ENCODE results near the gene OR8J3. TPM values are rescaled to one million over a fixed set of nuclear protein-coding genes. Genes with fewer than 3 reads are reported as not detected.
"Not testable (repeated sequence)": the region's sequence is repeated elsewhere in the genome, so short reads cannot be mapped to it uniquely, and the experiment has no call there.

OR8J3 gene
- total and polyA plus RNA-seq, 11 donors, result not detected

DNA sequence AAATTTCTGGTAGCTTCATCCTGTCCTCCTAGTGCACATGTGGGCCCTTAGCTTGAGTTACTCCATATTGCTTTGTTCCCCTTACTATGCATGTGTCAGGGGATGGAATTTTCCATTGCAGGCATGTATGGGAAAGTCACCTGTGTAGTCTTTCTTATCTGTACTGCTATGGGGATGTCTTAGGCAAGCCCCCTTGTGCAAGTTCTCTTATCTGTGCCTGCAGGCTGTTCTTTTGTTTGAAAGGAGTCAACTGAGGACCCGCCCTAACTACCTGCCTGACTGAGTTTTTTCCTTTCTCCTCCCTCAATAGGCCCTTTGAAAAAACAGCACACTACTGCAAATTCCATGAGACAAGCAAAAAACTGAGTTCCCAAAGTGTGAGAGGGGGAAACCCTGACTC, 11.4 kb upstream of the OR8J3 start:
- intact Hi-C loops (cut with DNase I), result no loop called here
- Histone ChIP-seq H3K4me1 (no peaks in the 10 kb centered on the region), H3K36me3 (no peaks in the 10 kb centered on the region), H3K27me3 (no peaks in the 10 kb centered on the region), H3K27ac (no peak overlapping the region), H3K9me3 (peaks cover 0 to 27% (median 0%) of the 10 kb centered on the region in 12 donors), H3K4me3 (no peak overlapping the region)
- no peak for DNase-seq
- TF ChIP-seq POLR2A (IDR thresholded peaks at IDR 0.05), result no peak
- TF ChIP-seq, protein P1, sequence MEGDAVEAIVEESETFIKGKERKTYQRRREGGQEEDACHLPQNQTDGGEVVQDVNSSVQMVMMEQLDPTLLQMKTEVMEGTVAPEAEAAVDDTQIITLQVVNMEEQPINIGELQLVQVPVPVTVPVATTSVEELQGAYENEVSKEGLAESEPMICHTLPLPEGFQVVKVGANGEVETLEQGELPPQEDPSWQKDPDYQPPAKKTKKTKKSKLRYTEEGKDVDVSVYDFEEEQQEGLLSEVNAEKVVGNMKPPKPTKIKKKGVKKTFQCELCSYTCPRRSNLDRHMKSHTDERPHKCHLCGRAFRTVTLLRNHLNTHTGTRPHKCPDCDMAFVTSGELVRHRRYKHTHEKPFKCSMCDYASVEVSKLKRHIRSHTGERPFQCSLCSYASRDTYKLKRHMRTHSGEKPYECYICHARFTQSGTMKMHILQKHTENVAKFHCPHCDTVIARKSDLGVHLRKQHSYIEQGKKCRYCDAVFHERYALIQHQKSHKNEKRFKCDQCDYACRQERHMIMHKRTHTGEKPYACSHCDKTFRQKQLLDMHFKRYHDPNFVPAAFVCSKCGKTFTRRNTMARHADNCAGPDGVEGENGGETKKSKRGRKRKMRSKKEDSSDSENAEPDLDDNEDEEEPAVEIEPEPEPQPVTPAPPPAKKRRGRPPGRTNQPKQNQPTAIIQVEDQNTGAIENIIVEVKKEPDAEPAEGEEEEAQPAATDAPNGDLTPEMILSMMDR (IDR thresholded peaks at IDR 0.05), result no peak
- ATAC-seq, result no peak
- WGBS, 4 donors, result 38 to 78% (median 64%) methylated on average over 1 of the region's 1 CpG

GRCh38 chr11:56143681-56144080, 3.7 kb upstream of the OR8J3 start:
- intact Hi-C loops (cut with DNase I); H3K9me3 ChIP-seq; H3K36me3 ChIP-seq; H3K4me3 ChIP-seq; H3K4me1 ChIP-seq; ATAC-seq; H3K27me3 ChIP-seq; H3K27ac ChIP-seq; DNase-seq: not testable (repeated sequence)
- WGBS, 4 donors, result 88 to 95% (median 90%) methylated on average over 4 to 30 of the region's 30 CpGs

GRCh38 chr11:56122073-56122472, 17.9 kb downstream of the OR8J3 start, which contains the start of gene OR8H3:
OR8H3 (plus strand) TSS chr11:56122373; CDS start chr11:56122373, 0 bp downstream.
- no peak for DNase-seq
- peaks cover 0 to 6% (median 0%) of the 10 kb centered on the region in 12 donors for H3K9me3 ChIP-seq
- intact Hi-C loops (cut with DNase I), result no loop called here
- ATAC-seq, result no peak
- 65 to 79% (median 75%) methylated on average over 6 of the region's 6 CpGs for WGBS, 4 donors
- TF ChIP-seq POLR2A (IDR thresholded peaks at IDR 0.05), result no peak
- TF ChIP-seq, protein P1 (IDR thresholded peaks at IDR 0.05), result no peak
- no peaks in the 10 kb centered on the region for H3K4me1 ChIP-seq
- no peak within 1 kb of the TSS for H3K27ac ChIP-seq
- no peaks in the 10 kb centered on the region for H3K36me3 ChIP-seq
- H3K4me3 ChIP-seq, result no peak within 1 kb of the TSS
- H3K27me3 ChIP-seq, result no peaks in the 10 kb centered on the region

- H3K27ac ChIP-seq, result no peak within 1 kb of the TSS
- DNase-seq, result no peak
- no peaks in the 10 kb centered on the region for H3K36me3 ChIP-seq
- intact Hi-C loops (cut with DNase I), result no loop called here
- H3K9me3 ChIP-seq, result peaks cover 0 to 4% (median 0%) of the 10 kb centered on the region in 12 donors
- no peak within 1 kb of the TSS for H3K4me3 ChIP-seq
- no peak for ATAC-seq
- H3K4me1 ChIP-seq, result no peaks in the 10 kb centered on the region
- TF ChIP-seq, protein P1 (IDR thresholded peaks at IDR 0.05), result no peak
- no peak for TF ChIP-seq POLR2A (IDR thresholded peaks at IDR 0.05)
- no peaks in the 10 kb centered on the region for H3K27me3 ChIP-seq
These were observed 36.7 kb downstream of the OR8J3 start, which contains the start of gene OR8H2 for GRCh38 chr11:56103210-56103737. OR8H2 (plus strand) TSS chr11:56103687; CDS start chr11:56105043, 1,356 bp downstream.

DNA sequence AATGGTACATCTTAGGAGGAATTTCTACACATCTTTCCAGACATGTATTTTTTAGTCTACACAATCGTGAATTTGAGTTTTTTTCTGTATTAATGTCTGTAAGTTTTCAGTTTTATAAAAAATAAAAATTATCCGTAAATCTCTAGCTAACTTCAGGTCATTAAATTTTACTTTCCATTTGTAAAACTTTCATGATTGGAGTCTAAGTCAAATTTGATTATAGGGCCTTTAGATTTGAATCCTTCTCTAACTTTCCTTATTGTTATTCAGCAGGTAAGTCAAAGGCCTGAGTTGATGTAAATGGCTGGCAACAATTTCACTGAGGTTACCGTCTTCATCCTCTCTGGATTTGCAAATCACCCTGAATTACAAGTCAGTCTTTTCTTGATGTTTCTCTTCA, 47.0 kb downstream of the OR8J3 start, which contains the start of gene OR8I2:
Gene OR8I2, plus strand, starts transcription at position 301 of the 400 bp plus-strand sequence. Its CDS starts 0 bp downstream, at position 301.
- DNase-seq (no peak), ATAC-seq (no peak)
- intact Hi-C loops (cut with DNase I), result no loop called here
- Histone ChIP-seq H3K27me3 (no peaks in the 10 kb centered on the region), H3K27ac (no peak within 1 kb of the TSS), H3K36me3 (no peaks in the 10 kb centered on the region), H3K4me3 (no peak within 1 kb of the TSS), H3K4me1 (no peaks in the 10 kb centered on the region), H3K9me3 (peaks cover 0 to 4% (median 0%) of the 10 kb centered on the region in 12 donors)
- TF ChIP-seq, protein P1 (IDR thresholded peaks at IDR 0.05), result no peak
- no peak for TF ChIP-seq POLR2A (IDR thresholded peaks at IDR 0.05)
- 56 to 73% (median 69%) methylated on average over 3 of the region's 3 CpGs for WGBS, 4 donors

Measured in heart left ventricle (tissue), 16 donors.